Sigmoid colon (tissue), 4 donors: Measurements from ENCODE around the gene COPZ1.

Experiments
- EP300 ChIP-seq, 4 donors: sonication (generic); formaldehyde crosslinking; IDR thresholded peaks; one replicate each; pipeline ENCODE4 v1.6.1; 2017; ENCODE audit warnings: antibody characterized with exemption in 4 of 4
- POLR2A ChIP-seq, 2 donors: fragments of 450-650 bp; IDR thresholded peaks; one replicate each; pipeline ENCODE4 v1.6.1; 2016; ENCODE audit warnings: antibody characterized with exemption in 2 of 2, mild to moderate bottlenecking in 2 of 2, moderate library complexity in 2 of 2
- TF ChIP-seq, protein P1 (sequence below), 4 experiments: fragments of 450-650 bp in 3 of 4; fragments of 200-600 bp in 1 of 4; IDR thresholded peaks; one replicate each; pipeline ENCODE4 v1.5.1; 2016 to 2019; ENCODE audit warnings: antibody characterized with exemption in 4 of 4, mild to moderate bottlenecking in 3 of 4, moderate library complexity in 2 of 4

DNA sequence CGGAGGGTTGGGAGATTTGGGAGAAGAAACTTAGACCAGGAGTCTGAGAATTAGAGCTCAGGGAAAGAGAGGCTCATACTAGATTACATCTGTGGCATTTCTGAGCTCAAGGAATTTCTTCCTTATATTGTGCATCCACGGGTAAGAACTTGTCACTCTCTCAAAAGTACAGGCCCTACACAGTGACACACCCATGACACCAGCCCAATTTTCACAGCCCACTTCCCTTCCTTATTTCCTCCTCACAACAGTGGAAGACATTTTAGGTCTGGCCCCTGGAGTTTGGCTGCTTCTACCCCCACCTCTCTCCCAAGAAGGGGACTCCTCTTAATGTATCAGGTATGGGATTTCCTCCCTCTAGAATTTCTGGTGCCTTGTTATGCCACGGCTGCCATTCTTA, 68.8 kb downstream of the COPZ1 start:
- TF ChIP-seq, protein P1, sequence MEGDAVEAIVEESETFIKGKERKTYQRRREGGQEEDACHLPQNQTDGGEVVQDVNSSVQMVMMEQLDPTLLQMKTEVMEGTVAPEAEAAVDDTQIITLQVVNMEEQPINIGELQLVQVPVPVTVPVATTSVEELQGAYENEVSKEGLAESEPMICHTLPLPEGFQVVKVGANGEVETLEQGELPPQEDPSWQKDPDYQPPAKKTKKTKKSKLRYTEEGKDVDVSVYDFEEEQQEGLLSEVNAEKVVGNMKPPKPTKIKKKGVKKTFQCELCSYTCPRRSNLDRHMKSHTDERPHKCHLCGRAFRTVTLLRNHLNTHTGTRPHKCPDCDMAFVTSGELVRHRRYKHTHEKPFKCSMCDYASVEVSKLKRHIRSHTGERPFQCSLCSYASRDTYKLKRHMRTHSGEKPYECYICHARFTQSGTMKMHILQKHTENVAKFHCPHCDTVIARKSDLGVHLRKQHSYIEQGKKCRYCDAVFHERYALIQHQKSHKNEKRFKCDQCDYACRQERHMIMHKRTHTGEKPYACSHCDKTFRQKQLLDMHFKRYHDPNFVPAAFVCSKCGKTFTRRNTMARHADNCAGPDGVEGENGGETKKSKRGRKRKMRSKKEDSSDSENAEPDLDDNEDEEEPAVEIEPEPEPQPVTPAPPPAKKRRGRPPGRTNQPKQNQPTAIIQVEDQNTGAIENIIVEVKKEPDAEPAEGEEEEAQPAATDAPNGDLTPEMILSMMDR (IDR thresholded peaks at IDR 0.05): no peak
- TF ChIP-seq POLR2A (IDR thresholded peaks at IDR 0.05) (no peak), EP300 (IDR thresholded peaks at IDR 0.05) (no peak)
